GM12873 (cell line): Measurements from ENCODE around the gene SH3RF2.

ENCODE experiments used
- CTCF ChIP-seq: IDR thresholded peaks from 2 replicates; pipeline ENCODE4 v1.5.1; 2012; ENCODE audit warnings: low read depth, mild to moderate bottlenecking, moderate library complexity, low read length, control low read depth; ENCODE audit not compliant: insufficient read depth; ENCODE audit errors: missing control alignments

The SH3RF2 gene

GRCh38 chr5:145953202-145953601, 16.8 kb downstream of the SH3RF2 start:
- no peak for TF ChIP-seq CTCF

GRCh38 chr5:145957388-145957787, 21.0 kb downstream of the SH3RF2 start:
- TF ChIP-seq CTCF = no peak

GRCh38 chr5:145958436-145958835, 22.1 kb downstream of the SH3RF2 start:
- TF ChIP-seq CTCF = no peak

- no peak for TF ChIP-seq CTCF
Measured at GRCh38 chr5:145960166-145960565, 23.8 kb downstream of the SH3RF2 start.

- TF ChIP-seq CTCF = no peak
Measured at GRCh38 chr5:145960848-145961600, 24.6 kb downstream of the SH3RF2 start.

- no peak for TF ChIP-seq CTCF
Measured at GRCh38 chr5:145962001-145962400, 25.6 kb downstream of the SH3RF2 start.

- TF ChIP-seq CTCF = no peak
Measured at GRCh38 chr5:145965804-145966203, 29.4 kb downstream of the SH3RF2 start.
